Keratinocyte (primary cell): Measurements from ENCODE around the gene NSMCE1. TPM values are rescaled to one million over a fixed set of nuclear protein-coding genes. Genes with fewer than 3 reads are reported as not detected.

Source experiments
- DNase-seq: peaks from one replicate; pipeline ENCODE4 v3.0.0-alpha.2; 2011; ENCODE audit warnings: low read depth, missing footprints, low spot score
- FAIRE-seq: peaks from 2 replicates; lab custom pipeline; 2011; peaks lifted over from hg19 to GRCh38; lab: Jason Lieb, UNC
- H2AFZ ChIP-seq: 2 replicates; pipeline ENCODE4 v1.6.0; 2012; ENCODE audit warnings: low read length, control low read depth, inconsistent platforms; ENCODE audit not compliant: control insufficient read depth
- H3K27ac ChIP-seq: 2 replicates; pipeline ENCODE4 v1.5.1; 2011; ENCODE audit warnings: low read length; ENCODE audit not compliant: control insufficient read depth, insufficient read depth
- H3K27me3 ChIP-seq: 3 replicates; pipeline ENCODE4 v1.6.0; 2011; ENCODE audit warnings: low read length; ENCODE audit not compliant: control insufficient read depth, insufficient read depth; ENCODE audit errors: extremely low read depth
- H3K36me3 ChIP-seq, 2 experiments: 2 replicates in 1 of 2; 3 replicates in 1 of 2; pipeline ENCODE4 v1.5.1; 2011; ENCODE audit warnings: low read length in 2 of 2, mild to moderate bottlenecking in 1 of 2; ENCODE audit not compliant: control insufficient read depth in 2 of 2, insufficient read depth in 2 of 2; ENCODE audit errors: extremely low read depth in 1 of 2
- H3K4me1 ChIP-seq: 3 replicates; pipeline ENCODE4 v1.5.1; 2011; ENCODE audit warnings: low read length; ENCODE audit not compliant: control insufficient read depth, insufficient read depth; ENCODE audit errors: extremely low read depth
- H3K4me2 ChIP-seq: 3 replicates; pipeline ENCODE4 v1.6.0; 2011; ENCODE audit warnings: low read depth, low read length; ENCODE audit not compliant: control insufficient read depth, insufficient read depth; ENCODE audit errors: extremely low read depth
- H3K4me3 ChIP-seq, 3 experiments: fragments of 200-600 bp in 1 of 3; sonication (generic) in 1 of 3; 2 replicates in 2 of 3; 3 replicates in 1 of 3; pipeline ENCODE4 v1.5.1; 2011 to 2016; ENCODE audit warnings: low read length in 3 of 3, mild to moderate bottlenecking in 3 of 3, control low read depth in 2 of 3, inconsistent platforms in 1 of 3, low read depth in 1 of 3, mixed read lengths in 1 of 3, mixed run types in 1 of 3, moderate library complexity in 1 of 3; ENCODE audit not compliant: control insufficient read depth in 2 of 3, insufficient read depth in 2 of 3; ENCODE audit errors: extremely low read depth in 1 of 3
- H3K79me2 ChIP-seq: 2 replicates; pipeline ENCODE4 v1.6.0; 2012; ENCODE audit warnings: low read length; ENCODE audit not compliant: control insufficient read depth, insufficient read depth
- H3K9ac ChIP-seq: 3 replicates; pipeline ENCODE4 v1.6.0; 2011; ENCODE audit warnings: low read length; ENCODE audit not compliant: control insufficient read depth, insufficient read depth; ENCODE audit errors: extremely low read depth
- H3K9me1 ChIP-seq: 3 replicates; pipeline ENCODE4 v1.6.0; 2011; ENCODE audit warnings: low read length; ENCODE audit not compliant: control insufficient read depth, insufficient read depth; ENCODE audit errors: extremely low read depth
- H3K9me3 ChIP-seq: 2 replicates; pipeline ENCODE4 v1.5.1; 2012; ENCODE audit warnings: low read depth, low read length; ENCODE audit not compliant: control insufficient read depth
- H4K20me1 ChIP-seq: 3 replicates; pipeline ENCODE4 v1.6.0; 2011; ENCODE audit warnings: low read length; ENCODE audit not compliant: control insufficient read depth, insufficient read depth; ENCODE audit errors: extremely low read depth
- CTCF ChIP-seq, 3 experiments: IDR thresholded peaks in 1 of 3; conservative IDR thresholded peaks in 1 of 3; optimal IDR thresholded peaks in 1 of 3; 2 replicates in 2 of 3; 3 replicates in 1 of 3; pipeline versions ENCODE3 to v1.5.1; 2011; ENCODE audit warnings: low read length in 3 of 3, mild to moderate bottlenecking in 3 of 3, moderate library complexity in 2 of 3, control low read depth in 1 of 3, inconsistent platforms in 1 of 3; ENCODE audit not compliant: insufficient read depth in 2 of 3; ENCODE audit errors: extremely low read depth in 1 of 3
- EZH2 ChIP-seq: IDR thresholded peaks from one replicate; pipeline ENCODE4 v1.6.1; 2012; ENCODE audit warnings: inconsistent platforms, mild to moderate bottlenecking, low read length, moderate library complexity
- dilution Hi-C: fragments of 300-500 bp; cut with MboI; formaldehyde crosslinking; loops from one replicate; pipeline ENCODE4 v1.7.0; 2020; ENCODE audit warnings: low sequenced_read_pairs; ENCODE audit not compliant: extremely low pct_ligation_motif_present
- polyA plus RNA-seq, 5 experiments: library from polyadenylated mRNA; depleted of rRNA in 3 of 5; stranded (reverse) in 3 of 5; stranded (forward) in 1 of 5; unstranded in 1 of 5; fragments of >200 nt; gene quantifications; 1 replicate in 1 of 5; 2 replicates in 3 of 5; 3 replicates in 1 of 5; pipeline versions ENCODE4 v1.2.1 to v1.2.3, GENCODE V29; 2011 to 2012; ENCODE audit warnings: missing spikeins in 2 of 5, low read depth in 1 of 5, low replicate concordance in 1 of 5

Gene NSMCE1
- polyA plus RNA-seq, 1 donor (not counting 4 experiments of a cell fraction or from before 2014, with no cell fraction given), result 55.9 TPM

GRCh38 chr16:27304881-27305745 lies 36.5 kb upstream of the NSMCE1 start:
- H3K4me1 ChIP-seq, result no peaks in the 10 kb centered on the region
- H3K36me3 ChIP-seq, result no peaks in the 10 kb centered on the region
- DNase-seq (no peak), FAIRE-seq (no peak)
- no peaks in the 10 kb centered on the region for H3K27me3 ChIP-seq
- no peaks in the 10 kb centered on the region for H3K9me3 ChIP-seq
- no peaks in the 10 kb centered on the region for H4K20me1 ChIP-seq
- dilution Hi-C loops, result no loop called here
- H3K9me1 ChIP-seq, result no peaks in the 10 kb centered on the region
- no peak overlapping the region for H3K27ac ChIP-seq
- H3K4me3 ChIP-seq, result no peak overlapping the region
- TF ChIP-seq EZH2, result no peak
- TF ChIP-seq CTCF (optimal IDR thresholded peaks at IDR 0.05 in 1 of 3, IDR thresholded peaks at IDR 0.05 in 1 of 3, conservative IDR thresholded peaks at IDR 0.05 in 1 of 3; ENCODE audit: extremely low read depth in 1 of 3, insufficient read depth in 2 of 3, low read length in 3 of 3), result no peak
- no peak overlapping the region for H3K9ac ChIP-seq
- no peak overlapping the region for H2AFZ ChIP-seq
- no peaks in the 10 kb centered on the region for H3K79me2 ChIP-seq
- no peak overlapping the region for H3K4me2 ChIP-seq

- Histone ChIP-seq H2AFZ (no peak overlapping the region), H3K9me1 (no peaks in the 10 kb centered on the region), H3K4me3 (no peak overlapping the region), H3K36me3 (no peaks in the 10 kb centered on the region), H3K9ac (no peak overlapping the region), H3K27ac (no peak overlapping the region), H4K20me1 (no peaks in the 10 kb centered on the region), H3K27me3 (no peaks in the 10 kb centered on the region), H3K79me2 (no peaks in the 10 kb centered on the region), H3K4me1 (no peaks in the 10 kb centered on the region), H3K4me2 (no peak overlapping the region), H3K9me3 (no peaks in the 10 kb centered on the region)
- dilution Hi-C loops, result no loop called here
- TF ChIP-seq CTCF (optimal IDR thresholded peaks at IDR 0.05 in 1 of 3, IDR thresholded peaks at IDR 0.05 in 1 of 3, conservative IDR thresholded peaks at IDR 0.05 in 1 of 3; ENCODE audit: extremely low read depth in 1 of 3, insufficient read depth in 2 of 3, low read length in 3 of 3) (no peak), EZH2 (no peak)
- no peak for FAIRE-seq
- DNase-seq, result no peak
Measured at GRCh38 chr16:27304102-27304501, 35.5 kb upstream of the NSMCE1 start.
